Adipose tissue (tissue), 3 donors: ENCODE measurements around the gene TMCO2. TPM values are rescaled to one million over a fixed set of nuclear protein-coding genes. Genes with fewer than 3 reads are reported as not detected.
"Not testable (repeated sequence)": the region's sequence is repeated elsewhere in the genome, so short reads cannot be mapped to it uniquely, and the experiment has no call there.

Experiments used
- H3K27ac ChIP-seq: one replicate; pipeline ENCODE4 v1.5.1; 2013; ENCODE audit warnings: low read depth, low read length
- WGBS, 3 donors: extraction: QIAGEN DNeasy Blood & Tissue Kit; methylation state at CpG; one replicate each; pipeline ENCODE4 v1.1.7; 2013; 5-methylcytosine and 5-hydroxymethylcytosine counted together
- polyA plus RNA-seq, 3 donors: library from polyadenylated mRNA; stranded (reverse); fragments of 200-250 nt; gene quantifications; one replicate each; pipeline ENCODE4 v1.2.3, GENCODE V29; 2013
- donor health status: healthy with polysubstance abuse.
- donor health status: Bipolar disorder and iron deficiency.
- donor health status: healthy.

The TMCO2 gene
- not detected for polyA plus RNA-seq

DNA sequence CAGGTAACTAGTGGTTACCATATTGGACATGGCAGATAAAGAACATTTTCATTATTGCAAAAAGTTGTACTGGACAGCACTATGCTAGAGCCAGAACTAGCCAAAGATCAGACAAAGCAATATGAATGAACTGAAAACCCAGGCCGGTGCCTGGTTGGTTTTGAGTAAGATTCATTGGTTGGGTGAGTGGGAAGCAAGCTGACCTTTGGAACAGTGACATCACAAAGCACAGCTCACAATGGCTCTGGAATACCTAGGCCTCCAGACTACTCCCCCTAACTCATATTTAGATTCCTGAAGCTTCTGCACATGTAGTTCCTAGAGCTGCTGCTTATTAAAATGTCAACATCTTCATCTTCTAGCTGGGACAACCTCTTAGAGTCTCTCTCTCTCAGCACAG, at the start of gene TMCO2:
Gene TMCO2, plus strand, starts transcription at position 283 of the 400 bp plus-strand sequence. Its CDS starts 57 bp downstream, at position 340.
- no peak within 1 kb of the TSS for H3K27ac ChIP-seq
- 20 to 82% (median 75%) methylated on average over 1 of the region's 1 CpG for WGBS, 3 donors

DNA sequence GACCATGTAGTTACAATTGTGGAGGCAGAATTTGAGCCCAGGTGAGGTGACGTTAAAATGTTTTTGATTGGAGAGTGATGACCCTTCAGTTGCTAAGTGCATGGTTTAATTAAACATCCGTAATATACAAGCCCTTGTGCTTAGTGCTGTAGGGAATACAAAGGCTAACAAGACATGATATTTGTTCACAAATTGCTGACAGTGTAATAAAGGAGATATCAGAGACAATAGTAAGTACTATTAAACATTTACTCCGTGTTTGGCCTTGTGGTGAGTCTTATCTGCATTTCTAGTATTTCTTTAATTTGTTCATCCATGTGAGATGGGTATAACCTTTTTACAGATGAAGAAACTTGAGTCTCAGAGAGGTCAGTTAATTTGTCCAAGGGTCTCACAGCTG, 48.6 kb upstream of the TMCO2 start:
- WGBS, 3 donors = 68 to 95% (median 89%) methylated on average over 3 of the region's 3 CpGs
- H3K27ac ChIP-seq = no peak overlapping the region

DNA sequence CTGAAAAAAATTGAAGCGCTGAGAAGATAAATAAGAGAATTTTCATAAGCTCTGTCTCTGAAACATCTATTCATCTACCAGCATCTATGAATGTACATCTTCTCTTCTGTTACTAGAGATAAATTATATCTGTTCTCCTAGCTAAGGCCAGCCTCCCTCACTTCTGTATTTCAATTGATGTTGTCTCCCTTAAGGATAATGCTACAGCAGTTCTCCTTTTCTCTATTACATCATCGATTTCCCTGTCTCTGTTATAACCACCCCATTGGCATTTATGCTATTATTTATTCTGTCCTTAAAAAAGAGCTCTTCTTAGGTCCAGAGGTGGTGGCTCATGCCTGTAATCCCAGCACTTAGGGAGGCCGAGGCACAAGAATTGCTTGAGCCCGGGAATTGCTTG, 42.9 kb upstream of the TMCO2 start:
- WGBS, 3 donors = 88 to 96% (median 89%) methylated on average over 4 of the region's 4 CpGs
- H3K27ac ChIP-seq = no peak overlapping the region

DNA sequence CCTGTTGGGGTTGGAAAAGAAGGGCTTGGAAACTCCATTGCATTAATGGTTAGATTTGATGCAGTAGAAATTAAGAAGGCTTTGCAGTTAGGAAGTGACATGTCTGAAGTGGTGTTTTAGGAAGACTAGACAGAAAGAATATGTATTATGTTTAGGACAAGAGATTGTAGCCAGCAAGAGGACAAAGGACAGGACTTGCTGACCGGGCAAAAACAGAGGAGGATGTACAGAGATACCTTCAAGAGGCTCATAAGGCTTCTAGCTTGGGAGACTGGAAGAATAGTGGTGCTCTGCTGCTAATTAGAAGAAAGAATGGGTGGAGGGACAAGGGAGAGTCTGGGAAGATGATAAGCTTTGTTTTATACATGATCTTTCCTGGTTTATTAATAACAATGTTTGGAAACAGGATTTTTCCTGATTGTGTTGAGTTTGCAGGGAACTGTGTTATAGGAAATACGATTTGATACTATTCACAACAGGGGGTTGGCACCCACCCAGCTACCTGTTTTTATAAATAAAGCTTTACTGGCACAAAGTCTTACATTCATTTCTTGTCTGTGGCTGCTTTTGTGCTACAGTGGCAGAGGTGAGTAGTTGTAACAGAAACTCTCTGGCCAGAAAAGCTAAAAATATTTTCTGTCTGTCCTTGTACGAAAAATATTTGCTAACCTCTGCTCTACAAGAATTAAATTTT, 37.1 kb upstream of the TMCO2 start:
- WGBS, 3 donors = 79 to 82% (median 79%) methylated on average over 3 of the region's 3 CpGs

DNA sequence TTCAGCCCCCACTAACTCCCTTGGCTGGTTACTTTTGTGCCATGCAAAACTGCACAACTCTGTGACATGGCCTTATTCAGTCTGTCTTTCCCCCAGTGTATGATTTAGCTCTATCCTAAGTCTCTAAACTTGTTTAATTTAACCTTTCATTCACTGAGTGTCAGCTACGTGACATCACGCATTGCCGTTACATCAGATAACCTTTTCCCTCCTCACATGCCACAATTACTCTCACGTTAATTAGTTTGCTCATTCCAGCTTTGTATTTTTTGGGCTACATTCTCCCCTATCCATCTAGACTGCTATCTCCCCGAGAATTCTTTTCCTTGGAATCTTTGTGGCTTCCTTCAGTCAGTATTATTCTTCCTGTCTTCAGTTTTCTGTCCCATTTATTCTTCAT, 29.4 kb upstream of the TMCO2 start:
- WGBS, 3 donors = 95 to 97% (median 95%) methylated on average over 5 of the region's 5 CpGs

More for the DNA sequence above, 37.1 kb upstream of the TMCO2 start:
- no peak overlapping the region for H3K27ac ChIP-seq

DNA sequence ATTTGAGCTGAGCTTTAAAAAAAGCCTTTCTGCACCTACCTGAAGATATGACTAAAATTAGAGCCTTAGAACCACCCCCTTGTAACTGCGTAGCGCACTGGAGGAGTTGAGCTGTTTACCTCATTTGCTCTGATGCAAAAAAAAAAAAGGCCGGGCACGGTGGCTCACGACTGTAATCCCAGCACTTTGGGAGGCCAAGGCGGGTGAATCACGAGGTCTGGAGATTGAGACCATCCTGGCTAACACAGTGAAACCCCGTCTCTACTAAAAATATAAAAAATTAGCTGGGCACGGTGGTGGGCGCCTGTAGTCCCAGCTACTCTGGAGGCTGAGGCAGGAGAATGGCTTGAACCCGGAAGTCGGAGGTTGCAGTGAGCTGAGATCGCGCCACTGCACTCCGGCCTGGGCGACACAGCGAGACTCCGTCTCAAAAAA, 26.2 kb upstream of the TMCO2 start:
- 94 to 98% (median 95%) methylated on average over 16 to 18 of the region's 18 CpGs for WGBS, 3 donors
- not testable (repeated sequence) for H3K27ac ChIP-seq

More for the DNA sequence above, 29.4 kb upstream of the TMCO2 start:
- H3K27ac ChIP-seq = no peak overlapping the region

DNA sequence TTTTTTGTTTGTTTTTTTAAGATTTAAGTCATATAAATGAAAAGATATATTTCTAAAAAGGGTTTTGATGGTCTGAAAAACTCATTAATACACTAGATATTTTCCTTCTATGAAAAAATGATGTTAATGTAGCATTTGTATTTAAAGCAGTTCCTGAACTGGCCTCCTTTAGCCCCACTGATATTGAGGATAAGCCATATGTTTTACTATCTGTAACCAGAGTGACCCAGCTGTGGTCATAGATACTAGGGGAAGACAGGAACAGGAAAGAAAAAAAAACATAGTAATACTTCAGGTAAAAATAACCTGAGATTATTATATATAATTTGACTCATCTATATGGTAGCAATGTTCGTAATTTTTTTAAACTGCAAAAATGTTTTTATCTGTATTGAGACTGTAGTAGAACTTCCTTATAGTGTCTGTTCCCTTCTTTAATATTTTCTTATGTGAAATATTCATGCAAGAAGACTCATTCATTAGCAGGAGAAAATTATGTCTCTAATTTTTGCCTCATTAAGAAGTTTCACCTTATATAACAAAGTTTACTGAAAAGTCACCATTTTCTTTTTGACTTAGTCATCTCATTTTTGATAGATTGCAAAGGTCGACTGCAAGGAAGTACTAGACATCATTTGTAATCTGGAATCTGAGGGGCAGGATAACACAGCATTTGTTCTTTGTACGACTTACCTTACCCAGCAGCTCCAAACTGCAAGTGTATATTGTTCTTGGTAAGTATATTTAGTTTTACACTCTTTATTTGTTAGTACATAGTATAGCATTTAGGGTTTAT, 25.6 kb upstream of the TMCO2 start:
- H3K27ac ChIP-seq = no peak overlapping the region
- WGBS, 3 donors = 78 to 85% (median 83%) methylated on average over 3 of the region's 3 CpGs

DNA sequence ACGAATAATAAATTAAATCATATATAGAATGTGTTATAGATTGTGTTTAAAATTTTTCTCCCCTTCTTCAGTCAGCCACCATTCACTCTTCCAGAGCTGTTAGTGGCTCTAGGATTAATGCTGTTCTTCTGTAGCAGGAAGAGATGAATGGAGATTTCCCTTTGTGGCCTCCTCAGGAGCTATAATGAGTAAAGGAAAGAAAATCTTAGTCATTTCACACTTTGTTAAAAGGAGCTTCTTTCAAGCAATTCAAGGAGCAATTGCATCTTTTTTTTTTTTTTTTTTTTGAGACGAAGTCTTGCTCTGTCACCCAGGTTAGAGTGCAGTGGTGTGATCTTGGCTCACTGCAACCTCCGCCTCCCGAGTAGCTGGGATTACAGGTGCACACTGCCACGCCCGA, 23.7 kb upstream of the TMCO2 start:
- WGBS, 3 donors = 96 to 97% (median 97%) methylated on average over 5 to 6 of the region's 6 CpGs
- no peak overlapping the region for H3K27ac ChIP-seq

DNA sequence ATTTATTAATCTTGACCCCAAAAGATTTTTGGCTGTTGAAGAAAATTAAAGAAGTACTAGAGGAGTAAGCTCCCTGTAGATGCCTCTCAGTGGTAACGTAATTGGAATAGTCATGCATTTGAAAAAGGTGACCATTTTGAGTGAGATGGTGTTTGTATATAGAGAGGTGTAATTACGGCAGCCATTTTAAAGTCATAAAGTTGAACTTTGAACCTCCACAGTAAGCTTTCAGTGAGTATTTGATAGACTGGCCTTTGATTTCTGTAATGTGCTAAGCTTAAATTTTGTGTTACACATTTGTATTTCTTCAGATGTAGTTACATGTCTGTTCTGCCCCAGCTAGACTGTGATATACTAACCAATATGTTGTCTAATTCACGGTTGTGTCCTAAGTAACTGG, 21.5 kb upstream of the TMCO2 start:
- WGBS, 3 donors = 73 to 97% (median 96%) methylated on average over 3 of the region's 3 CpGs
- H3K27ac ChIP-seq = no peak overlapping the region

DNA sequence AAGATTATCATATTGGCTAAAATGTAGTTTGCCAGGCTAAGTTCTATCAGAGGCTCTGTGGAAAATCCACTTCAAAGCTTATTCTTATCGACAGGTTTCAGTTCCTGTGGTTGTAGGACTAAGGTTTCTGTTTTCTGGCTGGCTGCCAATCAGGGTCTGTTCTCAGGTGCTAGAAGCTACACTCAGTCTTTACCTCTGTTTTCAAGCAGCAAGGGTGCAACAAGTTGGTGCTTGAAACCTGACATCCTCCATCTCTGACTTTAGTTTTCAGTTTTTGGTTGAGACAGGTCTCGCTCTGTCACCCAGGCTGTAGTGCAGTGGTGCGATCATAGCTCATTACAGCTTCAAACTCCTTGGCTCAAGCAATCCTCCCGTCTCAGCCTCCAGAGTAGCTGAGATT, 15.3 kb upstream of the TMCO2 start:
- no peak overlapping the region for H3K27ac ChIP-seq
- WGBS, 3 donors = 87 to 92% (median 91%) methylated on average over 4 of the region's 4 CpGs

DNA sequence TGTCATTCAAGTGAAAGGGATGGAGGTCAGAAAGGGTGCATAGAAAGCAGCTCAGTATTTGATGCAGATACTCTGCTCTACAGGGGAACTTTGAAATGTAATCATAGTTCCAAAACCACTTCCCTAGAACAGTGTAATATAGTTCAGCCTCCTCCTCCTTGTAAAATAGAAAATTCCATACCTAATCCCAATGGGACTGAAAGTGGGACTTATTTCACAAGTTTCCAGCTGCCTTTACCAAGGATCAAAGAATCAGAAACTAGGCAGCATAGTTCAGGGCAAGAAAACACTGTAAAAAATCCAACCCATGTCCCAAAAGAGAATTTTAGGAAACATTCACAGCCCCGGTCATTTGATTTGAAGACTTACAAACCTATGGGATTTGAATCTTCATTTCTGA, 8.1 kb upstream of the TMCO2 start:
- 74 to 97% (median 80%) methylated on average over 1 of the region's 1 CpG for WGBS, 3 donors
- no peak overlapping the region for H3K27ac ChIP-seq

DNA sequence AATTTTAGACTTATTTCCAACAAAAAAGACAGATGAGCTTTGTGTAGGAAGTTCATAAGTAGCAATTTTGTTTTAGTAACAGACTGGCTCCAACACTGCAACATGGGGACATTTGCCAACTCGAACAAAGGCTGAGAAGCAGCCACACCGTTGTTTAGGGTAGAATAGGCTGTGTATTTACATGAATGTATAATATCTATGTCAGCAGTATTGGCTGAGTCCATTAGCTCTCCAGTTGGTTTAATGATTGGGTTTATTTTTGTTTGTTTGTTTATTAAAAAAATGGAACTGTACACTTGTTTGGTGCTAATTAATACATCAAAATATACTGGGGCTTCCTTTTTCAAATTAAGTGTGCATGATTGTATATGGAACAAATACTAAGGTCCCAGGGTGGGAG, 7.3 kb upstream of the TMCO2 start:
- 90 to 94% (median 94%) methylated on average over 2 of the region's 2 CpGs for WGBS, 3 donors
- no peak overlapping the region for H3K27ac ChIP-seq

DNA sequence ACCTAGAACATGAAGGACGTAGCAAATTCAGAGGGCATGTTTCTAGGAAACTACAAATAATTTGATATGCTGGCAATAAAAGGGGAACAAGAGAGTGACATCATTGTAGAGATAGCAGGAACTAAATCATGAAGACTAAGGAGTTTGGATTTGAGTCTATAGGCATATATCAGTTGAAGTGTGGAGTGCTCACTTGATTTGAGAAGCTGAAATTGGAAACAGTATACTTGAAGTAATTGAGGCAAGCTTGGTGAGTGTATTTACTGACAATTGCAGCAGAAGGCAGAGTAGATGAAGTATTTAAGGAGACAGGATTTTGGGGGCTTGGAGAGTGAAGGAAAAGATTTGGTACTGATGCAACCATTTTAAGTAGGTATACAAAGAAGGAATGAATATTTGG, 6.4 kb upstream of the TMCO2 start:
- 72 to 100% (median 82%) methylated on average over 1 of the region's 1 CpG for WGBS, 3 donors
- no peak overlapping the region for H3K27ac ChIP-seq

DNA sequence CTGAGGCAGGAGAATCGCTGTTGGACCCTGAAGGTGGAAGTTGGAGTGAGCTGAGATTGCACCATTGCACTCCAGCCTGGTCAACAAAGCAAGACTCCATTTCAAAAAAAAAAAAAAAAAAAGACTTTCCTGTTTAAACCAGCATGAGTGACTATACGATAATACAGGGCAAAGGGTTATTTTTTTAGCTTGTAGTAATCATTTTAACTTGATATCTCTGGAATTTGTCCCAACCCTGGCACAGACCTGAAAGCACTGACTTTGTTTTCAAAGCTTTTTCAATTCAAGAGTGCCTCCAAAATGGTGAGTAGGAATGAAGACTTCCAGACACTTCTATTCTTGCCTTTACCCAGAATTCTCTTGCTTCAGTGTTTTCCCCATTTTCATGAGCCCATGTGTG, 4.4 kb upstream of the TMCO2 start:
- no peak overlapping the region for H3K27ac ChIP-seq

DNA sequence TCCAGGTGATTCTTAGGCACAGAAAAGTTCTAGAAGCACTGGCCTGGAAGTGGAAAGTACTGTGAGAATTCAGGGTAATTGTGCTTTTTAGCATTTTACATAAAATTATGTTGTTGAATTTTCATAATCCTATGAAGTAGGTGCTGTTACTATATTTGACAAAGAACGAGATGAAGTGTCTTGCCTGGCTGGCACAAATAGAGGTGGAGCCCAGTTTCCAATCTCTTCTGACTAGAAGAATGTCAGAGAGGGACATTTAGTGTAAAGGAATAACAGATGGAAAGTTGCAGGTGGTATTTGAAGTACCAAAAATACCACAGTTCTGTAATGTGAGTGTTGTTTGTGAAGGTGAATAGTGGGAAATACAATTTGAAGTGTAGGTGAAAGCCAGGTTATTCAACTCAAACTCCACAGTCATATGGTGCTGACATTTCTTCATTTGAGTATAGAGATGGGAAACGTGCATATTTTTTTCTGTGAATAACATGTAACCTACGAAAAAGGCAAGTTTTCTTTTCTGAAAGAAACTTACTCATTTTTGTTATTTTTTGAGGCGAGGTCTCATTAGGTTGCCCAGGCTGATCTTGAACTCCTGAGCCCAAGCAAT, 3.5 kb upstream of the TMCO2 start:
- no peak overlapping the region for H3K27ac ChIP-seq
- WGBS, 3 donors = 76 to 79% (median 76%) methylated on average over 4 of the region's 4 CpGs

More for the DNA sequence above, 4.4 kb upstream of the TMCO2 start:
- WGBS, 3 donors = 41 to 48% (median 43%) methylated on average over 2 of the region's 2 CpGs

DNA sequence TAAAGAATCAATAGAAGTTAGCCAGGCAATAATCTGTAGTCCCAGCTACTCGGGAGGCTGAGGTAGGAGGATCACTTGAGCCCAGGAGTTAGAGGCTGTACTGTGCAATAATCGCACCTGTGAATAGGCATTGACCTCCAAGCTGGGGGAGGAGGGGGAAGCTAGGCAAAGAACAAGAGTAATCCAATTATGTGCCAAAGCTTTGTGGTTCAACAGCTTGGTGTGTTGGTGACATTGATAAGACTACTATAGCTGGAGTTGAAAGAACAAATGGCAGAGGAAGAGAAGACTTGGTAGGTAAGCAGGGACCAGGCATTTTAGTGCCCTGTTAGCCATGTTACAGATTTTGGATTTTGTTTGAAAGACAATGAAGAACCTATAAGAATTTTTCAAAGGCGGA, 2.1 kb upstream of the TMCO2 start:
- no peak overlapping the region for H3K27ac ChIP-seq
- WGBS, 3 donors = 80 to 98% (median 97%) methylated on average over 3 of the region's 3 CpGs

DNA sequence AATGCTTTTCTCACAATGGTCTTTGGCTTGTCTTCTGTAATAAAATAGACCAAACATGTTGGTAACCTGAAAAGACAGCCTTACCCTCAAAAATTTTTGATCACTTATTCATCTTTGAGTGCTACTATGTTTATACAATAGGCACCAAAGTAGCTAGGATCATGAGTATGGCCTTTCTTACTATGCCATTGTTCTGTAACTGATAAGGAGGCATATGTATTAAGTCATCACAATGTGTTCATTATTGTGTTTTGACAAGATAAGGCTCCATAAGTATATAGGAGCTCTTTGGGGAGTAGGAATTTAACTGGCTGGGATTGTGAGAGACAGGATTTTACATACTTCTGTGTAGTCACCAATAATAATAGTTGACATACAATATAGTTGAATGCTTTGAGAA, 675 bp downstream of the TMCO2 start:
- no peak overlapping the region for H3K27ac ChIP-seq

DNA sequence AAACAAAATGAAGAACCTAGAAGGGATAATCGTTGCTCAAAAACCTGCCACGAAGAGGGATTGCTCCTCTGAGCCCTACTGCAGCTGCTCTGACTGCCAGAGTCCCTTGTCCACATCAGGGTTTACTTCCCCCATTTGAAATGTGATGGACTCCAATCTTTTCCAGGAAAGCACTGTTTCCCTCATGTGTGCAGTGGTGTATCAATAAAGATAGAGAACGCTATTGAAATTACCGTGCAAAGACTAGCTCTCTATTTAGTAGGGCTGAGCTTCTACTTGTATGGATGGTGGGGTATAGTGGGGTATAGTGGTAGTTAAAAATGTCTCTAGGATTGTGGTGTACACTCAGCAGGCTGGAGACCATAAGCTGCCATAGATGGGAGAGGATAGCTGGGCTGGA, 3.7 kb downstream of the TMCO2 start:
- WGBS, 3 donors = 68 to 80% (median 78%) methylated on average over 4 of the region's 4 CpGs
- no peak overlapping the region for H3K27ac ChIP-seq

DNA sequence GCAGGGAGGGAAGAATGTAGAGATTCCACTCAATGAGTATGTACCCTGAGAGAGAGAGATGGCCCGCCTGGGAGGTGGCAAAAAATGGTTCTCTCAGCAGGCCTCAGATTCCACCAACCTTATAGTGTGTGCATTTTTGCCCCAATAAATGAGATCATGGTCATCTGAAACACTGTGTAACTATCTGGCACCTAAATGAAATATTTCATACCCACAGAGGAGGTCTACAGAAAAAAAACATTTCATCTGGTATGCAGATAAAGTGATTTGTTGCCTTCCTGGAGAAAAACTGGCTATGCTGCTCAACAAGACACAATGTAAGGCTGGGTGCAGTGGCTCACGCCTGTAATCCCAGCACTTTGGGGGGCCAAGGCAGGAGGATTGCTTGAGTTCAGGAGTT, 4.9 kb downstream of the TMCO2 start:
- H3K27ac ChIP-seq = no peak overlapping the region
- 67 to 93% (median 93%) methylated on average over 2 of the region's 2 CpGs for WGBS, 3 donors

DNA sequence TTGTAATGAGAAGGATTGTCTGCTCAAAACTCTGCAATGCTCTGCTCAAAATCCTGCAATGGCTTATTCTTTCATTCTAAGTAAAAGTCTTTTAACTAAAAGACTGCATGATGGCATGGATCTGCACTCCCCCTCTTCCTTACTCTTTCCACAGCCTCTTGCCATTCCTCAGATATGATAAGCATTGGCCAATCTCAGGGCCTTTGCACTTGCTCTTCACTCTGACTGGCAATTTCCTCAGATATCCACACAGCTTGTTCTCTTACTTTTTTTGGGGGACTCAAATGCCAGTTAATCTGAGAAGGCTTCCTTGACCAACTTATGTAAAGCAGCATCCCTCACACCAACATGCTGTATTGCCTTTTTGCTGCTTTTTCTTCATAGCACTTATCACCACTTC, 7.5 kb downstream of the TMCO2 start:
- no peak overlapping the region for H3K27ac ChIP-seq
